Measurements from ENCODE around the gene ITGAE. TPM values are rescaled to one million over a fixed set of nuclear protein-coding genes. Genes with fewer than 3 reads are reported as not detected.

Gene ITGAE
- total and polyA plus RNA-seq, 10 of the 15 experiments (the other 5 are each of a cell fraction or from before 2014, with no cell fraction given) = 13.1 to 161 (median 34.8) TPM

DNA sequence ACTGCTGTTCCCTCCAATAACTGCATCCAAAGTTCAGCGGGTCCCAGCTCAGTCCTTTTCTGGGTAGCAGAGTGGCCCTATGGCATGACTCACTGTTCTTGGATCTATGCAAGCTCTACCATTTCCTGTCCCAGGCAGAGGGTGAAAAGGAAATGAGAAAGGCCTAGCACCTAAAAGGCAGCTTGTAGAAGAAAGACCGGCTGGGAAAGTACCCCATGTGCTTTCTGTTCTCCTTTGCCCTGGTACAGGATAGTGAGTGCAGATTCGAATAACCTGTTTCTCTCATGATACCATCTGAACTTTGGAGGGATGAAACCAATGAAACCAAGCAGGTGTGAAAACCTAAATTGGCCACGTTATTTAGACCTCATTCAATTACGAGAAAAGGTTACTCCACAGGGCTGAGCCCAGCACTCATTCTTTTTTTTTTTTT is 90.0 kb downstream of the ITGAE start (continued):
- TF ChIP-seq, protein P1, sequence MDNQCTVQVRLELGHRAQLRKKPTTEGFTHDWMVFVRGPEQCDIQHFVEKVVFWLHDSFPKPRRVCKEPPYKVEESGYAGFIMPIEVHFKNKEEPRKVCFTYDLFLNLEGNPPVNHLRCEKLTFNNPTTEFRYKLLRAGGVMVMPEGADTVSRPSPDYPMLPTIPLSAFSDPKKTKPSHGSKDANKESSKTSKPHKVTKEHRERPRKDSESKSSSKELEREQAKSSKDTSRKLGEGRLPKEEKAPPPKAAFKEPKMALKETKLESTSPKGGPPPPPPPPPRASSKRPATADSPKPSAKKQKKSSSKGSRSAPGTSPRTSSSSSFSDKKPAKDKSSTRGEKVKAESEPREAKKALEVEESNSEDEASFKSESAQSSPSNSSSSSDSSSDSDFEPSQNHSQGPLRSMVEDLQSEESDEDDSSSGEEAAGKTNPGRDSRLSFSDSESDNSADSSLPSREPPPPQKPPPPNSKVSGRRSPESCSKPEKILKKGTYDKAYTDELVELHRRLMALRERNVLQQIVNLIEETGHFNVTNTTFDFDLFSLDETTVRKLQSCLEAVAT (IDR thresholded peaks at IDR 0.05) = peak; percentile 94
- TF ChIP-seq GABPA (IDR thresholded peaks at IDR 0.05; ENCODE audit: low read depth) = peak; percentile 50; the same call in 1 of the 2 replicates
- no peak for TF ChIP-seq POLR2AphosphoS2 (IDR thresholded peaks at IDR 0.05; ENCODE audit: low read depth, low read length)
- TF ChIP-seq, protein P2, sequence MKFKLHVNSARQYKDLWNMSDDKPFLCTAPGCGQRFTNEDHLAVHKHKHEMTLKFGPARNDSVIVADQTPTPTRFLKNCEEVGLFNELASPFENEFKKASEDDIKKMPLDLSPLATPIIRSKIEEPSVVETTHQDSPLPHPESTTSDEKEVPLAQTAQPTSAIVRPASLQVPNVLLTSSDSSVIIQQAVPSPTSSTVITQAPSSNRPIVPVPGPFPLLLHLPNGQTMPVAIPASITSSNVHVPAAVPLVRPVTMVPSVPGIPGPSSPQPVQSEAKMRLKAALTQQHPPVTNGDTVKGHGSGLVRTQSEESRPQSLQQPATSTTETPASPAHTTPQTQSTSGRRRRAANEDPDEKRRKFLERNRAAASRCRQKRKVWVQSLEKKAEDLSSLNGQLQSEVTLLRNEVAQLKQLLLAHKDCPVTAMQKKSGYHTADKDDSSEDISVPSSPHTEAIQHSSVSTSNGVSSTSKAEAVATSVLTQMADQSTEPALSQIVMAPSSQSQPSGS (IDR thresholded peaks at IDR 0.05; ENCODE audit: low read length) = peak; percentile 78; the same call in 1 of the 2 replicates
- TF ChIP-seq ZZZ3 (IDR thresholded peaks at IDR 0.05; ENCODE audit: control insufficient read depth, insufficient read length, low read depth) = no peak
- TF ChIP-seq CREM (IDR thresholded peaks at IDR 0.05; ENCODE audit: low read depth) = peak; percentile 73
- TF ChIP-seq, protein P3, sequence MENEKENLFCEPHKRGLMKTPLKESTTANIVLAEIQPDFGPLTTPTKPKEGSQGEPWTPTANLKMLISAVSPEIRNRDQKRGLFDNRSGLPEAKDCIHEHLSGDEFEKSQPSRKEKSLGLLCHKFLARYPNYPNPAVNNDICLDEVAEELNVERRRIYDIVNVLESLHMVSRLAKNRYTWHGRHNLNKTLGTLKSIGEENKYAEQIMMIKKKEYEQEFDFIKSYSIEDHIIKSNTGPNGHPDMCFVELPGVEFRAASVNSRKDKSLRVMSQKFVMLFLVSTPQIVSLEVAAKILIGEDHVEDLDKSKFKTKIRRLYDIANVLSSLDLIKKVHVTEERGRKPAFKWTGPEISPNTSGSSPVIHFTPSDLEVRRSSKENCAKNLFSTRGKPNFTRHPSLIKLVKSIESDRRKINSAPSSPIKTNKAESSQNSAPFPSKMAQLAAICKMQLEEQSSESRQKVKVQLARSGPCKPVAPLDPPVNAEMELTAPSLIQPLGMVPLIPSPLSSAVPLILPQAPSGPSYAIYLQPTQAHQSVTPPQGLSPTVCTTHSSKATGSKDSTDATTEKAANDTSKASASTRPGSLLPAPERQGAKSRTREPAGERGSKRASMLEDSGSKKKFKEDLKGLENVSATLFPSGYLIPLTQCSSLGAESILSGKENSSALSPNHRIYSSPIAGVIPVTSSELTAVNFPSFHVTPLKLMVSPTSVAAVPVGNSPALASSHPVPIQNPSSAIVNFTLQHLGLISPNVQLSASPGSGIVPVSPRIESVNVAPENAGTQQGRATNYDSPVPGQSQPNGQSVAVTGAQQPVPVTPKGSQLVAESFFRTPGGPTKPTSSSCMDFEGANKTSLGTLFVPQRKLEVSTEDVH (IDR thresholded peaks at IDR 0.05; ENCODE audit: low read depth, partially characterized antibody) = peak; percentile 71
- no peak for TF ChIP-seq ZNF207 (IDR thresholded peaks at IDR 0.05; ENCODE audit: borderline replicate concordance)
- peak; percentile 77 for TF ChIP-seq FOXM1 (IDR thresholded peaks at IDR 0.05; ENCODE audit: low read depth, low read length)
- no peak for TF ChIP-seq HDAC2 (IDR thresholded peaks at IDR 0.05)
- TF ChIP-seq, protein P4, sequence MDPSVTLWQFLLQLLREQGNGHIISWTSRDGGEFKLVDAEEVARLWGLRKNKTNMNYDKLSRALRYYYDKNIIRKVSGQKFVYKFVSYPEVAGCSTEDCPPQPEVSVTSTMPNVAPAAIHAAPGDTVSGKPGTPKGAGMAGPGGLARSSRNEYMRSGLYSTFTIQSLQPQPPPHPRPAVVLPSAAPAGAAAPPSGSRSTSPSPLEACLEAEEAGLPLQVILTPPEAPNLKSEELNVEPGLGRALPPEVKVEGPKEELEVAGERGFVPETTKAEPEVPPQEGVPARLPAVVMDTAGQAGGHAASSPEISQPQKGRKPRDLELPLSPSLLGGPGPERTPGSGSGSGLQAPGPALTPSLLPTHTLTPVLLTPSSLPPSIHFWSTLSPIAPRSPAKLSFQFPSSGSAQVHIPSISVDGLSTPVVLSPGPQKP (IDR thresholded peaks at IDR 0.05; ENCODE audit: low read depth, low read length) = no peak
- TF ChIP-seq, protein P5, sequence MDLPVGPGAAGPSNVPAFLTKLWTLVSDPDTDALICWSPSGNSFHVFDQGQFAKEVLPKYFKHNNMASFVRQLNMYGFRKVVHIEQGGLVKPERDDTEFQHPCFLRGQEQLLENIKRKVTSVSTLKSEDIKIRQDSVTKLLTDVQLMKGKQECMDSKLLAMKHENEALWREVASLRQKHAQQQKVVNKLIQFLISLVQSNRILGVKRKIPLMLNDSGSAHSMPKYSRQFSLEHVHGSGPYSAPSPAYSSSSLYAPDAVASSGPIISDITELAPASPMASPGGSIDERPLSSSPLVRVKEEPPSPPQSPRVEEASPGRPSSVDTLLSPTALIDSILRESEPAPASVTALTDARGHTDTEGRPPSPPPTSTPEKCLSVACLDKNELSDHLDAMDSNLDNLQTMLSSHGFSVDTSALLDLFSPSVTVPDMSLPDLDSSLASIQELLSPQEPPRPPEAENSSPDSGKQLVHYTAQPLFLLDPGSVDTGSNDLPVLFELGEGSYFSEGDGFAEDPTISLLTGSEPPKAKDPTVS (IDR thresholded peaks at IDR 0.05; ENCODE audit: low read depth, low read length) = no peak
- peak; percentile 94 for TF ChIP-seq SPI1 (IDR thresholded peaks at IDR 0.05; ENCODE audit: borderline replicate concordance, insufficient read depth, low read depth, low read length)
- no peak for TF ChIP-seq NFYB (IDR thresholded peaks at IDR 0.05; ENCODE audit: insufficient read depth, low read depth, low read length)
- TF ChIP-seq POU2F2 (IDR thresholded peaks at IDR 0.05; ENCODE audit: borderline replicate concordance, low read depth, low read length) = peak; percentile 49; the same call in 1 of the 3 replicates
- TF ChIP-seq MTA2 (IDR thresholded peaks at IDR 0.05; ENCODE audit: low read depth) = peak; percentile 99
- TF ChIP-seq, protein P6, sequence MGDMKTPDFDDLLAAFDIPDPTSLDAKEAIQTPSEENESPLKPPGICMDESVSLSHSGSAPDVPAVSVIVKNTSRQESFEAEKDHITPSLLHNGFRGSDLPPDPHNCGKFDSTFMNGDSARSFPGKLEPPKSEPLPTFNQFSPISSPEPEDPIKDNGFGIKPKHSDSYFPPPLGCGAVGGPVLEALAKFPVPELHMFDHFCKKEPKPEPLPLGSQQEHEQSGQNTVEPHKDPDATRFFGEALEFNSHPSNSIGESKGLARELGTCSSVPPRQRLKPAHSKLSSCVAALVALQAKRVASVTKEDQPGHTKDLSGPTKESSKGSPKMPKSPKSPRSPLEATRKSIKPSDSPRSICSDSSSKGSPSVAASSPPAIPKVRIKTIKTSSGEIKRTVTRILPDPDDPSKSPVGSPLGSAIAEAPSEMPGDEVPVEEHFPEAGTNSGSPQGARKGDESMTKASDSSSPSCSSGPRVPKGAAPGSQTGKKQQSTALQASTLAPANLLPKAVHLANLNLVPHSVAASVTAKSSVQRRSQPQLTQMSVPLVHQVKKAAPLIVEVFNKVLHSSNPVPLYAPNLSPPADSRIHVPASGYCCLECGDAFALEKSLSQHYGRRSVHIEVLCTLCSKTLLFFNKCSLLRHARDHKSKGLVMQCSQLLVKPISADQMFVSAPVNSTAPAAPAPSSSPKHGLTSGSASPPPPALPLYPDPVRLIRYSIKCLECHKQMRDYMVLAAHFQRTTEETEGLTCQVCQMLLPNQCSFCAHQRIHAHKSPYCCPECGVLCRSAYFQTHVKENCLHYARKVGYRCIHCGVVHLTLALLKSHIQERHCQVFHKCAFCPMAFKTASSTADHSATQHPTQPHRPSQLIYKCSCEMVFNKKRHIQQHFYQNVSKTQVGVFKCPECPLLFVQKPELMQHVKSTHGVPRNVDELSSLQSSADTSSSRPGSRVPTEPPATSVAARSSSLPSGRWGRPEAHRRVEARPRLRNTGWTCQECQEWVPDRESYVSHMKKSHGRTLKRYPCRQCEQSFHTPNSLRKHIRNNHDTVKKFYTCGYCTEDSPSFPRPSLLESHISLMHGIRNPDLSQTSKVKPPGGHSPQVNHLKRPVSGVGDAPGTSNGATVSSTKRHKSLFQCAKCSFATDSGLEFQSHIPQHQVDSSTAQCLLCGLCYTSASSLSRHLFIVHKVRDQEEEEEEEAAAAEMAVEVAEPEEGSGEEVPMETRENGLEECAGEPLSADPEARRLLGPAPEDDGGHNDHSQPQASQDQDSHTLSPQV (IDR thresholded peaks at IDR 0.05) = no peak
- TF ChIP-seq TARDBP (IDR thresholded peaks at IDR 0.05; ENCODE audit: borderline replicate concordance) = no peak

Measured in GM12878 (cell line).